Measurements from ENCODE around the gene KRTAP10-7.
"Not testable (repeated sequence)": the region's sequence is repeated elsewhere in the genome, so short reads cannot be mapped to it uniquely, and the experiment has no call there.

The KRTAP10-7 gene

GRCh38 chr21:44590897-44591800 lies 9.2 kb upstream of the KRTAP10-7 start:
- not testable (repeated sequence) for DNase-seq (ENCODE audit: low read depth)

GRCh38 chr21:44591801-44592130 lies 8.6 kb upstream of the KRTAP10-7 start:
- not testable (repeated sequence) for DNase-seq (ENCODE audit: low read depth)

- no peak for DNase-seq (ENCODE audit: low read depth)
These were observed 7.7 kb upstream of the KRTAP10-7 start, which contains the start of gene KRTAP10-6 for GRCh38 chr21:44592446-44593311. KRTAP10-6 (minus strand) TSS chr21:44592505; CDS start chr21:44592484, 21 bp downstream.

- DNase-seq (ENCODE audit: low read depth) = no peak
These were observed 6.6 kb upstream of the KRTAP10-7 start for GRCh38 chr21:44593598-44594405.

GRCh38 chr21:44594406-44594916 lies 5.9 kb upstream of the KRTAP10-7 start:
- no peak for DNase-seq (ENCODE audit: low read depth)

GRCh38 chr21:44595524-44595923 lies 4.9 kb upstream of the KRTAP10-7 start:
- DNase-seq (ENCODE audit: low read depth) = no peak

GRCh38 chr21:44596068-44596725 lies 4.2 kb upstream of the KRTAP10-7 start:
- no peak for DNase-seq (ENCODE audit: low read depth)

- DNase-seq (ENCODE audit: low read depth) = no peak
These were observed 2.3 kb upstream of the KRTAP10-7 start for GRCh38 chr21:44598061-44598460.

GRCh38 chr21:44599264-44600029 lies 950 bp upstream of the KRTAP10-7 start:
- DNase-seq (ENCODE audit: low read depth) = no peak

- DNase-seq (ENCODE audit: low read depth) = not testable (repeated sequence)
These were observed 694 bp downstream of the KRTAP10-7 start for GRCh38 chr21:44601091-44601490.

- no peak for DNase-seq (ENCODE audit: low read depth)
These were observed 1.4 kb downstream of the KRTAP10-7 start for GRCh38 chr21:44601596-44602462.

- no peak for DNase-seq (ENCODE audit: low read depth)
These were observed 2.1 kb downstream of the KRTAP10-7 start for GRCh38 chr21:44602463-44602850.

GRCh38 chr21:44603109-44603875 lies 2.9 kb downstream of the KRTAP10-7 start:
- DNase-seq (ENCODE audit: low read depth) = no peak

- DNase-seq (ENCODE audit: low read depth) = no peak
These were observed 3.5 kb downstream of the KRTAP10-7 start for GRCh38 chr21:44603911-44604310.

- no peak for DNase-seq (ENCODE audit: low read depth)
These were observed 6.1 kb downstream of the KRTAP10-7 start for GRCh38 chr21:44606495-44606894.

GRCh38 chr21:44609193-44609592 lies 8.8 kb downstream of the KRTAP10-7 start:
- no peak for DNase-seq (ENCODE audit: low read depth)

GRCh38 chr21:44610157-44610843 lies 9.9 kb downstream of the KRTAP10-7 start:
- not testable (repeated sequence) for DNase-seq (ENCODE audit: low read depth)

- DNase-seq (ENCODE audit: low read depth) = no peak
These were observed 11.2 kb downstream of the KRTAP10-7 start for GRCh38 chr21:44611551-44611950.
